Measurements from ENCODE around the gene RPUSD1.
A peak's percentile ranks its signal among the peaks of the same experiment; 100 is the strongest.

The RPUSD1 gene

GRCh38 chr16:741986-742629 lies 46.1 kb downstream of the RPUSD1 start:
- no peak for DNase-seq

DNA sequence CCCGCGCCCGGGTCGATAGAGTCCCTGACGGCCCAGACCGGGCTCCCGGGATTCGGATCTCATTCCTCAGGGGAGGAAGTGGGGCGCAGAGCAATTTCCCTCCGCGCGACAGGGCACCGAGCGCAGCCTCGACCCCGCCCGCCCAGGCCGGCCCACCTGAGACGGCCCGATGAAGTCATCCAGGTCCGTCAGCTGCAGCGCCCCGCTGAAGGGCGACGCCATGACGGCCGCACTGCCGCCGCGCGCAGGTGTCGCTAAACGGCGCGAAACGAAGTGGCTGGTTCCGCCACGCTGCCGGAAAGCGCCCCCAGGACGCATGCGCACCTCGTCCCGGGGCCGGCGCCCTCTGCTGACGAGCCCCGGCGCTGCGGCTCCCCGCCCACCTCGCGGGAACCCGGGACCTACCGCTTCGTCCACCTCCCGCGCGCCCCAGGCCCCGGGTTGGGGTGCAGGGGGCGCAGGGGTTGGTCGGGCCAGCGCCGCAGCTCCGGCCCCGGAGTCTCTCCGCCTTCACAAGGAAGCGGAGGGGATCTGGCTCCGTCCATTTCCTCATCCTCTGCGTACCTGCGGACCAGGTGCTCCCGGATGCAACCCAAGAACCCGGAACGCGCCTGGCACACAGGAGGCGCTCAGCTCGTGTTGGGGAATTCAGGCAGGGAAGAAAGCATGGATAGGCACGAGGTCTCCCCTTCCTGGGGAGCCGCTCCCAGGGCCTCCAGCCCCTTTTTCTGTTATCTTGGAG lies 47.2 kb downstream of the RPUSD1 start, which contains the start of gene CIAO3:
TSS of gene CIAO3 (minus strand) at position 234 of the 742 bp plus-strand sequence. CDS start at position 222, 12 bp downstream.
- peak; percentile 89 for DNase-seq

GRCh38 chr16:740459-740763 lies 47.8 kb downstream of the RPUSD1 start:
- DNase-seq = no peak

DNA sequence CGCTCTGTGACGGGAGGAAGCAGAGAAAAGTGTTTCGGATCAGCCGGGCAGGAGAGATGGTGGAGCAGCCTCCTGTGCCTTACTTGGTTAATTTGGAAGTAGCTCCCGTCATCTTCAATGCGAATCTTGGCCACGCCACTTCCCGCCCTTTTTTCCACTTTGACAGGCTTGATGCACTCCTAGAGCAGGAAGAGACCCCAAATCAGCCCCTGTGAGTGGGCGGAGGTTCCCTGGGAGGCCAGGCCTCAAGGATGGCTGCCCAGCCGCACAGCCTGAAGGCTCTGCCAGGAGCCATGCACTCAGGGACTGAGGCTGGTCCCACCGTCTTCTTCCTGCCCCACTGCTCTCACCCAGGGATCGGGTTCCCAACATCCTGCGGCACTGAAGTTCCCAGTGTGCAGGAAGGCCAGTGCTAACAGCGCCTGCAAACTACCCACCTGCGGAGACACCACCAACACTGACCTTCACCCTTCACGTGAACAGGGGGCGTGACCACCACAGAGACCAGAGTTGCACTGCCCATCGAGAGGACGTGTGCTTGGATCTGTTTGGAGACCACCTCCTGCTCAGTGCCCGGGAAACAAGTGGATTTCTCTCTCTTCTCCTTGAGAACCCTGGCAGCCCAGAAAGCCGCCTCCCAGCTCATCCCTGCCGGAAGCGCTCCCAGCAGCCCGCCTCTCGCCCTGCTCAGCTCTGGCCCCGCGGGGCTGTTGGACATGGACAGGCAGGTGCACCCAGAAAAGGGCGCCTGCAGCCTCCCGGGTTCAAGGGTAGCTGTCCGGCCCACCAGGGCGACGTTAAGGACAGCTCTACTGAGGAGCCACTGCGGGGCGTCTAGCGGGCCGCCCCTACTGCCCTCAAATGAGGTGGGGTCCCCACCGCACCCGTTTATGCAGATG lies 48.4 kb downstream of the RPUSD1 start:
- no peak for DNase-seq

DNA sequence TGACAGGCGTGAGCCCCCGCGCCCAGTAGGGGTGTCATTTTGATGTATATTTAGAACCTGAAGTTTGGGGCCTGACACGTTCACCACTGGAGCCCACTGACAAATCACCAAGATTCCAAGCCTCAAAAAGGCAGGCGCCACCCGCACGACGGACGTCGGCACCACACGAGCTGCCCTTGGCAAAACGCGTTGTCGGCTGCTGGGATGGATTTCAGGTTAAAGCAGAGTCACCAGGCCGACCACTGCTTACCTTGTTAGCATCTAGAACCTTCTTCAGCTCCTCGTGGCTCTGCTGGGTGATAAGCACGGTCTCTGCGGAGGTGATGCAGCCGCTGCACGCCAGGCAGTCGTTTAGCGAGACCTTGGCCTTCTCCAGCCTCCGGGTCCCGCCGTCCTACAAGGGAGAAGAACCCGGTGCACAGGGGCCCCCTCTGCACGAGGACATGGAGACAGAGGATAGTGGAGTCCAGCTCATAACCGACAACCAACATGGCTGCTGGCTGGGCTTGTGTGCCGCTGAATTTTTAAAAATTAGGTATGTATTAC lies 51.2 kb downstream of the RPUSD1 start:
- no peak for DNase-seq

DNA sequence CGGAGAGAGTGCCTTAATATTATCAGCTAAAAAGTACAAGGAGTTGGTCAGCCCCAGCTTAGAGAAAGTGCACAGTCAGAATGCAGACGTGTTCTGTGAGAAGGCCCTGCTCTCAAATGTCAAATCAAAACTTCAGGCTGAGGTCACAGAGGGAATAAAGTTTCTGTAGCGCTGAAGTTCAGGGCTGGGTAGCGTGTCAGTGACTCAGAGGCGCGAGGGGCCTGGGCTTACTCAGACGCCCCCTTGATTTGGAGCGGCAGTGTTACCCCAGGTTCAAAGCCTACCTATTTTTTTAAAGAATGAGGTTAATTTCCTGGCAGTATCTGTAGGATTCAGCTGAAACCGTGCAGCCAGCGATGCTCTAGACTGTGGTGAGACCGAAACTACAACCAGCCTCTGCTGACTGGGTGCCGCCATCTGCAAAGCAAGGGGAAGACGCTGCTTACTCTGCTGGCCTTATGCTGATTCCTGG lies 52.2 kb downstream of the RPUSD1 start:
- DNase-seq = no peak

DNA sequence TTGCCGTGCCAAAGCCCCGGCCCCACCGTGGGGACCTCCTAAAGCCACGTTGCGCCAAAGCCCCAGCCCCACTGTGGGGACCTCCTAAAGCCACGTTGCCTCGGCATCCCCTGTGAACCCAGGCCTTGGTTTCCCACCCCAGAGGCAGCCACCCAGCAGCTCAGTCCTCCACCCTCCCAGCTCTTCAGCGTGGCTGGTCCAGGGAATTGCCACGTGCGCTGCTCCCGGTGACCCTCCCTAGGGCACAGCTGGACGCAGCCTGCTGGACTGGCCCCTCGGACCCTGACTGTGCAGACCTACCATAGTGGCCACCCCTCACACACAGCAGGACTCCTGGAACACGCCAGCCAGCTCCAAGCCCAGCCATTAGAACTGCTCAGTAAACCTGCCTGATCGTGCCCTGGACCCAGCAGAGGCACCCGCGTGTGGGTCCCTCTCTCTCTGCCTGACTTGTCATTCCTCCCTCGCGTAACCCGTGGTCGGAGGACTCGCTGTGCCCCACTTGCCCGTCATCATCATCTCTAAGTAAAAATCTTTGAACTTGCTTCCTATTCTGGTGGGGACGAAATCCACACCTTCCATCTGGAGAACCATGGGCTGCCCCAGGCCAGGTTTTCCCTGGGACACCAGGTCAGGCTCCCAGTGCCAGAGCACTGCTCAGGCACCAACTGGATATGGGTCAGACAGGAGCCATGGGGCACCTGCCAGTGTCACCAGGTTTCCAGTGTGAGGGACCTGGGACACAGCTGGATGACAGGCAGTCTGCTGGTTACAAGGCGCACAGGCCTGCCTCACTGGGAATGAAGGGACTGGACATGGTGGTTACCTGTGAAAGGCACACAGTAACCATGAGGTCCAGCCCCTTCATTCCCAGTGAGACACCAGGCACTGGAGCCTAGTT lies 53.0 kb downstream of the RPUSD1 start:
- no peak for DNase-seq

Data from CD4-positive, alpha-beta T cell treated with Interleukin-6 for 4 hours (primary cell).